Measurements from ENCODE around the gene COPRS.

GRCh38 chr17:31835984-31836383 lies 23.1 kb downstream of the COPRS start:
- no peak for TF ChIP-seq POLR2AphosphoS5 (IDR thresholded peaks at IDR 0.05; ENCODE audit: low read depth, low read length)
- no peak for TF ChIP-seq EZH2 (IDR thresholded peaks at IDR 0.05)
- no peak for TF ChIP-seq SIN3A (IDR thresholded peaks at IDR 0.05; ENCODE audit: low read depth)
- no peak for TF ChIP-seq CTCF (IDR thresholded peaks at IDR 0.05 in 2 of 3, conservative IDR thresholded peaks at IDR 0.05 in 1 of 3; ENCODE audit: borderline replicate concordance in 1 of 3, insufficient read depth in 1 of 3, low read depth in 2 of 3, low read length in 2 of 3)
- no peak for TF ChIP-seq RAD21 (IDR thresholded peaks at IDR 0.05; ENCODE audit: low read depth)
- TF ChIP-seq POLR2A (IDR thresholded peaks at IDR 0.05; ENCODE audit: borderline replicate concordance, extremely low read depth, insufficient read depth, insufficient read length), result no peak
